Left forelimb (tissue), 1 donor: ENCODE measurements around the gene ATAD3B.
"Not testable (repeated sequence)": the region's sequence is repeated elsewhere in the genome, so short reads cannot be mapped to it uniquely, and the experiment has no call there.

Experiments
- DNase-seq: peaks from one replicate; pipeline ENCODE4 v3.0.0-alpha.2; 2018; ENCODE audit warnings: low spot score

ATAD3B gene

GRCh38 chr1:1510912-1511532 lies 39.5 kb downstream of the ATAD3B start:
- no peak for DNase-seq

GRCh38 chr1:1511533-1512285 lies 40.1 kb downstream of the ATAD3B start, which contains the start of gene ATAD3A:
Gene ATAD3A, plus strand, starts transcription at chr1:1512162. Its CDS starts 107 bp downstream, at chr1:1512269.
- DNase-seq, result peak; percentile 97

GRCh38 chr1:1512425-1512824 lies 40.9 kb downstream of the ATAD3B start:
- DNase-seq, result not testable (repeated sequence)

GRCh38 chr1:1513675-1514074 lies 42.1 kb downstream of the ATAD3B start:
- not testable (repeated sequence) for DNase-seq

- not testable (repeated sequence) for DNase-seq
Measured at GRCh38 chr1:1514376-1514775, 42.8 kb downstream of the ATAD3B start.

GRCh38 chr1:1516923-1517322 lies 45.4 kb downstream of the ATAD3B start:
- not testable (repeated sequence) for DNase-seq

GRCh38 chr1:1517973-1518620 lies 46.5 kb downstream of the ATAD3B start:
- DNase-seq, result no peak

GRCh38 chr1:1518621-1519007 lies 47.0 kb downstream of the ATAD3B start:
- DNase-seq, result not testable (repeated sequence)

GRCh38 chr1:1519805-1520505 lies 48.4 kb downstream of the ATAD3B start:
- DNase-seq, result not testable (repeated sequence)

GRCh38 chr1:1521331-1521730 lies 49.8 kb downstream of the ATAD3B start:
- DNase-seq, result no peak

- not testable (repeated sequence) for DNase-seq
Measured at GRCh38 chr1:1522536-1522935, 51.0 kb downstream of the ATAD3B start.

GRCh38 chr1:1523226-1523625 lies 51.7 kb downstream of the ATAD3B start:
- DNase-seq, result not testable (repeated sequence)

GRCh38 chr1:1523651-1524050 lies 52.1 kb downstream of the ATAD3B start:
- not testable (repeated sequence) for DNase-seq

GRCh38 chr1:1524750-1525383 lies 53.3 kb downstream of the ATAD3B start:
- DNase-seq, result not testable (repeated sequence)

GRCh38 chr1:1526476-1526875 lies 54.9 kb downstream of the ATAD3B start:
- DNase-seq, result not testable (repeated sequence)

GRCh38 chr1:1527092-1527816 lies 55.7 kb downstream of the ATAD3B start:
- no peak for DNase-seq

- DNase-seq, result no peak
Measured at GRCh38 chr1:1528301-1529267, 57.0 kb downstream of the ATAD3B start.

GRCh38 chr1:1529321-1529720 lies 57.8 kb downstream of the ATAD3B start:
- DNase-seq, result no peak

- DNase-seq, result no peak
Measured at GRCh38 chr1:1529936-1530335, 58.4 kb downstream of the ATAD3B start.

GRCh38 chr1:1531947-1532346 lies 60.4 kb downstream of the ATAD3B start:
- DNase-seq, result no peak
